Renal cortex interstitium (tissue), 11 donors: ENCODE results near the gene DNAH1. TPM values are rescaled to one million over a fixed set of nuclear protein-coding genes. Genes with fewer than 3 reads are reported as not detected.

ENCODE experiments used
- DNase-seq, 11 donors: peaks; one replicate each; pipeline ENCODE4 v3.0.0-alpha.2; 2013; ENCODE audit warnings: low read depth in 9 of 11, low spot score in 4 of 11; ENCODE audit errors: extremely low read depth in 1 of 11
- polyA plus RNA-seq, 3 donors: library from polyadenylated mRNA; unstranded; fragments of 120-200 nt; gene quantifications; one replicate each; pipeline ENCODE4 v1.2.1, GENCODE V29; 2013; ENCODE audit not compliant: insufficient read length in 3 of 3

DNAH1 gene
- polyA plus RNA-seq, 3 donors: 10.0 to 13.9 (median 10.3) TPM

DNA sequence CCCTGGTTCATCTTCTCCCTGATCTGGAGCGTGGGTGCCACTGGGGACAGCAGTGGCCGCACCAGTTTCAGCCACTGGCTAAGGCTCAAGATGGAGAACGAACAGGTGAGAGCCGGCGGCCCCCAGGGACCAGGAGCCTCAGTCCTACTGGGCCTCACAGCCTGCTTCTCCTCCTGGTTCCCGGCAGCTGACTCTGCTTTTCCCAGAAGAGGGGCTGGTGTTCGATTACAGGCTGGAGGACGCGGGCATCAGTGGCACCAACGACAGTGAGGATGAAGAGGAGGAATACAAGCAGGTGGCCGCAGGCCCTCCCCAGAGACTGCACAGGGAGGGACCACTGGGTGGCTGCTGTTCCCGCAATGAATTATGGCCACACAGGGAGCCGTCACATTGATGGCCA, 54.4 kb downstream of the DNAH1 start:
- no peak for DNase-seq

DNA sequence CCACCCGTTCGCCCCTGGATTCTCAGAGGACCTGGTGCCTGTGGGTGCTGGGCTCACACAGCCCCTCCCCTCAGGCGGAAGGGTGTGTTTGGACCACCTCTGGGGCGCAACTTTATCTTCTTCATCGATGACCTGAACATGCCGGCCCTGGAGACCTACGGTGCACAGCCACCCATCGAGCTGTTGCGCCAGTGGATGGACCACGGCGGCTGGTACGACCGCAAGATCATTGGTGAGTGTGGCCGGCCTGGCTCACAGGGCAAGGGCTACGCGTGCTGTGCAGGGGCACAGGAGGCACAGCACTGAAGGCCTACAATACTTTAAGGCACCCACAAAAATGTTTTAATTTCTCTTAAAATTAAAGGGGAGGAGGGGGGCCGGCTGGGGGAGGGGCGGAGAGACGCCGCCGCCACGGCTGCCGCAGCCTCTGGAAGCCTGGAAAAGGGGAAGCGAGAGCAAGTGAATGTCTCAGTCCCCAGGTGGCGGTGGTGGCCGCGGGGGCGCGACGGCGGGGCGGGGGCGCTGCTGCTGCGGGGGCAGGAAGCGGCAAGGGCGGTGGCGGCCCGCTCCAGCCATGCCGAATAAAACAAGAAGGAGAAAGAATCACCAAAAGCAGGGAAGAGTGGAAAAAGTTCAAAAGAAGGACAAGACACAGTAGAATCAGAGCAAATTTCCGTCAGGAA, 56.8 kb downstream of the DNAH1 start:
- no peak for DNase-seq

DNA sequence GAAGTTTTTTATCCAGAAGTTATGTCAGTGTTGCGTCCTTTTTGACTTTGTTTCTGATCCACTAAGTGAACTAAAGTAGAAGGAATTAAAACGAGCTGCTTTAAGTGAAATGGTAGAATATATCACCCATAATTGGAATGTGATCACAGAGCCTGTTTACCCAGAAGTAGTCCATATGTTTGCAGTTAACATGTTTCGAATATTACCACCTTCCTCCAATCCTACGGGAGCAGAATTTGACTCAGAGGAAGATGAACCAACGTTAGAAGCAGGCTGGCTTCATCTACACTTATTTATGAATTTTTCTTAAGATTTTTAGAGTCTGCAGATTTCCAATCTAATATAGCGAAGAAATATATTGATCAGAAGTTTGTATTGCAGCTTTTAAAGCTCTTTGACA, 57.6 kb downstream of the DNAH1 start:
- DNase-seq: no peak

DNA sequence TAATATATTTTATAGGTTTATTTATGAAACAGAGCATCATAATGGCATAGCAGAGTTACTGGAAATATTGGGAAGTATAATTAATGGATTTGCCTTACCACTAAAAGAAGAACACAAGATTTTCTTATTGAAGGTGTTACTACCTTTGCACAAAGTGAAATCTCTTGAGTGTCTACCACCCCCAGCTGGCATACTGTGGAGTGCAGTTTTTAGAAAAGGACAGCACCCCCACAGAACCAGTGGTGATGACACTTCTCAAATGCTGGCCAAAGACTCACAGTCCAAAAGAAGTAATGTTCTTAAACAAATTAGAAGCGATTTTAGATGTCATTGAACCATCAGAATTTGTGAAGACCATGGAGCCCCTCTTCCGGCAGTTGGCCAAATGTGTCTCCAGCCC, 58.1 kb downstream of the DNAH1 start:
- DNase-seq: no peak

DNA sequence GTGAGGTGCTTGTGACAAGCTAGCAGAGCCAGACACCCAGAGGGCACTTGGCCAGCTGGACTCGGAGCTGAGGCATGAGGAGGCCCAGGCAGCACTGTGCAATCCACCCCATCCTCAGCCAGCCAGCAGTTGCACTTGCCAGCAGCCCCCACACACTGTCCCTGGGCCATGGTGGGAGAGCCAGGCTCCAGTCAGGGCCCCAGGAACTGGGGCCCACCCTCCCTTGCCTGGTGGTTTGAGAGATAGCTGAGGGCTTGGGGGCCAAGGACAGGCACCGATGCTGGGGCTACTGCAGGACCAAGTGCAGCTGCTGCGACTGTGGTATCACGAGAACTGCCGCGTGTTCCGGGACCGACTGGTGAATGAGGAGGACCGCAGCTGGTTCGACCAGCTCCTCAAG, 63.5 kb downstream of the DNAH1 start:
- DNase-seq: no peak

DNA sequence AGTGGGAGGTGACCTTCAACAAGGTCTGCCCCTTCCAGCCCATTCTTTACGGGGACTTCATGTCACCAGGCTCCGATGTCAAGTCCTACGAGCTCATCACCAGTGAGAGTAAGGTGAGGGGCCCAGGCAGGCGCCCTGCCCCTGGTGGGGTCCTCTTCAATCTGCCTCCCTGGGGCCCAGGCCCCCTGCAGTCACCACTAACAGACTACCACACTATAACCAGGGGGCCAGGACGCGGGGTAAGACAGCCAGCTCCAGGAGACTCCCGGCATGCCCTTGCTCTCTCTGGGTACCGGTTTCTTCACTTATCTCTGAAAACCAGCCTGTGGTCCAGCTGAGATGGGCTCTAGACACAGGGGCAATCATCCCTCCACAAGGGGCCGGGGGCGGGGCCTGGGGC, 63.9 kb downstream of the DNAH1 start:
- no peak for DNase-seq

DNA sequence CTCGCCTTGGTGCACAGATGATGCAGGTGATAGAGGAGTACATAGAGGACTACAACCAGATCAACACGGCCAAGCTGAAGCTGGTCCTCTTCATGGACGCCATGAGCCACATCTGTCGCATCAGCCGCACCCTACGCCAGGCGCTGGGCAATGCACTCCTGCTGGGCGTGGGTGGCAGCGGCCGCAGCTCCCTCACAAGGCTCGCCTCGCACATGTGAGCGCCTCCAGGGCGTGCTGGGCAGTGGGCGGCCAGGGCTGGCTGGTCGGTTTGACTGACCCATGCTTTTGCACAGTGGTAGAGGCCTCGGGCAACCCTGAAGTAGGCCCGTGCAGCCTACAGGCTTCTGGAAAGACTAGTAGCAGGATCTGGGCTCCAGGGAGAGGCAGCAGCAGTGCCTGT, 65.5 kb downstream of the DNAH1 start:
- no peak for DNase-seq

DNA sequence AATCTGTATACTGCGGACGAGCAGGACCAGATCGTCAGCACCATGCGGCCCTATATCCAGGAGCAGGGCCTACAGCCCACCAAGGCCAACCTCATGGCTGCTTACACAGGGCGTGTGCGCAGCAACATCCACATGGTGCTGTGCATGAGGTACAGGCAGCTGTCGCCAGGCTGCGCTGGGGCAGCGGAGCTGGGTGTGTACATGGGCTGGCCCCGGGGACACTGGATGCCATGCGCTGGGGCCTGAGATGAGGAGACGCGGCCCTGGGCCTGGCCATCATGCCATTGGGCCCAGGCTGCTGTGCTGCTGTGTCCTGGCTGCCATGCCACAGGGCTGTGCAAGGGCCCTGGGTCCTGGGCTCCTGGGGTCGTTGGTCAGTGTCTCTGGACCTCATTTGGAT, 67.3 kb downstream of the DNAH1 start:
- DNase-seq: no peak

DNA sequence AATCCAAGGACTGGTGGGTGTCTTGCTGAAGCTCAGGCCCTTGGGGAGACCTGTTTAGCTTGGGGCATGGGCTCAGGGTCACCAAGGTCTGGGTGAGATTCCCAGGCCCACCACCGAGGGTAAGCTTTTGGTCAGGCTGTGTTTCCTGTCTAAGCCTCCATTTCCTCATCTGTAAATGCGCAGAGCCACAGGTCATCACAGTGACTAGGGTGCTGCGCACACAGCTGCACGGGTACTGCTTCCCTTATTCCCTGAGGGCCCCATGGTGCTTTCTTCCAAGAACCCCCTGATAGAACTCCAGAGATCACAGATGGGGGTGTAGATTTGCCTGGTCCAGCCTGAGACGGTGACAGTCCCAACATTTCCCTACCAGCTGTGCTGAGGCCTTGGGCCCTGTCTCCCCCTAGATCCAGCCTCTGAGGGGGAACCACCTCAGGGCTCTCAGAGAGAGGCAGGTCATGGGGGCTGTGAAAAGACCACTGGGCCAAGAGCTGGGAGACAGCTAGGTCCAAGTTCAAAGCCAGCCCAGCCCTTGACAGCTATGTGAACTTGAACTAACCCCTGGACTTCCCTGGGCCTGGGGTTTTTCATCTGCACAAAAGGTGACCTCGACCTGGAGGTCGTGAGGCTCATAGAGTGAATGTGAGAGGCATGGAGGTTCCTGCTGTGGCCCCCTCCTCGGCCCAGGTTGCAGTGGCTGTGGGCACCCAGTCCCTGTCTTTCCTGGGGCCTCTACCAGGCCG, 68.1 kb downstream of the DNAH1 start:
- no peak for DNase-seq

DNA sequence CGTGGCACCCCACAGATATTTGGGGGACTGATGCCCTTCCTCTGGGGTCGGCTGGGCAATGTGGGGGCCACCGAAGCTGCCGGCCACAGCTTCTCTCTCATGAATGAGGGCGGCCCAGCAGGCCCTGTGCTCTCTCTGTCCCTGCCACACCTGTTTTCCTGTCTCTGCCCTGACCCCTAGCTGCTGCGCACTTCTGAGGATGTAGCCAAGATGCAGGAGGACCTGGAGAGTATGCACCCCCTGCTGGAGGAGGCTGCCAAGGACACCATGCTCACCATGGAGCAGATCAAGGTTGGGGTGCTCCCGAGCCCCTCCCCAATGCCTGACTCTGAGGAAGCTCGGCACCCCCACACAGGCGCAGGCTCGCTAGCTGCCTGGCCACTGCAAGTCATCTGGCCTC, 69.0 kb downstream of the DNAH1 start:
- DNase-seq: peak in 4 of 11 donors; percentile 18 to 44 (median 38)

DNA sequence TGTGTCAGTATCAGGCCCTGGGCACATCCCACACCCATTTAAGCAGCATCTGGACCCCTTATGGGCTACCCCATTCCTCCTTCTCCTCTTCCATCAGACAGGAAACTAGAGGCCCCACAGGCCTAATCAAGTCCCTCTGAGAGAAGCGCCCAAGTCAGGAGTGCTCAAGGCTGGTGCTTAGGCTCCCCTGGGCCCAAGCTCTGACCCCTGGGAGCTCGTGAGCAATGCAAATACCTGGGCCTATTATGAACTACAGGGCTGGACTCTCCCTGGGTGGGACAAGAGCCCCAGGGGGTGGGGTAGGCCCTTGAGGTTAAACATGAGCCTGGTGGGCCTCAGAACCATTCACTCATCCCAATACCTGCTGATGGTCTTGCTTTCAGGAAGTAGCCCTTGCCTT, 71.4 kb downstream of the DNAH1 start:
- DNase-seq: no peak

DNA sequence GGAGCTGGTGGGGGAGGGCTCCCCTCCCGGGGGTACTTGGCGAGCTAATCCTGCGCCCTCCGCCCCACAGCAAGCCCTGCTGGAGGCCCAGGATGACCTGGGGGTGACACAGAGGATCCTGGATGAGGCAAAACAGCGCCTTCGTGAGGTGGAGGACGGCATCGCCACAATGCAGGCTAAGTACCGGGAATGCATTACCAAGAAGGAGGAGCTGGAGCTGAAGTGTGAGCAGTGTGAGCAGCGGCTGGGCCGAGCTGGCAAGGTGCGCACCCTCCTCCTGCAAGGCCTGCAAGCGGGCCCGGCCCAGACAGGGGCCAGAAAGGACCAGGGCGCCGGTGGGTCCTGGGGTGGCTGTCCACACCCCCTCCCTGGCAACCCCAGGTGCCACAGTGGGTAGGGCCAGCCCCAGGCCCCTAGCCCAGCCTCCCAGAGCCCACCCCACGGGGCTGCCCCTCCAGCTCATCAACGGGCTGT, 72.3 kb downstream of the DNAH1 start:
- DNase-seq: no peak

DNA sequence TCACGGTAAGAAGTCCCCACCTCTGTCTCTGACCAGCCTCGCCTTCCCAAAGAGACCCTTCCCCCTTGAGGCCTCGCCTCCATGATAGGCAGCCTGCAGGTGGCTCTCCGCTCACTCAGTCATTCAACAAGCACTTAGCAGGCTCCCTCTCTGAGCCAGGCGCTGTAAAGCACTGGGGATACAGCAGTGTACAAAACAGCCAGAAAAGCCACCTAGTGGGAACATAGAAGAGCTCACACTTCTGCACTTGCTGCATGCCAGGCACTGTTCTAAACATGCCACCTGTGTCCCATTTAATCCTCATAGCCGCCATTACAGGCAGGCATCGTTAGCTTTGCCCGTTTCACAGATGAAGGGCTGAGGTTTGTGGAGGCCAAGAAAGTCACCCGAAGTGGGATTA, 72.8 kb downstream of the DNAH1 start:
- DNase-seq: no peak

DNA sequence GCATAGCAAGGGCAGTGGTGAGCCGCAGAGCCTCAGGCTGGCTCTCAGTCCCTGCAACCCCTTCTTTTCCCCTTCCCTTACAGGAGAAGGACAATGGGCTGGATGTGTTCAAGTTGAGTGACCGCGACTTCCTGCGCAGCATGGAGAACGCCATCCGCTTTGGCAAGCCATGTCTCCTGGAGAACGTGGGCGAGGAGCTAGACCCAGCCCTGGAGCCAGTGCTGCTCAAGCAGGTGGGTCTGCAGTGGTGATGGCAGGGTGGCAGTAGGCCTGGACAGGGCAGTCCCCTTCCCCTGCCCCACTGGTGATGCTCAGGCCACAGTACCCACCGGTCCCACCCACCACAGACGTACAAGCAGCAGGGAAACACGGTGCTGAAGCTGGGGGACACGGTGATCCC, 75.0 kb downstream of the DNAH1 start:
- no peak for DNase-seq

DNA sequence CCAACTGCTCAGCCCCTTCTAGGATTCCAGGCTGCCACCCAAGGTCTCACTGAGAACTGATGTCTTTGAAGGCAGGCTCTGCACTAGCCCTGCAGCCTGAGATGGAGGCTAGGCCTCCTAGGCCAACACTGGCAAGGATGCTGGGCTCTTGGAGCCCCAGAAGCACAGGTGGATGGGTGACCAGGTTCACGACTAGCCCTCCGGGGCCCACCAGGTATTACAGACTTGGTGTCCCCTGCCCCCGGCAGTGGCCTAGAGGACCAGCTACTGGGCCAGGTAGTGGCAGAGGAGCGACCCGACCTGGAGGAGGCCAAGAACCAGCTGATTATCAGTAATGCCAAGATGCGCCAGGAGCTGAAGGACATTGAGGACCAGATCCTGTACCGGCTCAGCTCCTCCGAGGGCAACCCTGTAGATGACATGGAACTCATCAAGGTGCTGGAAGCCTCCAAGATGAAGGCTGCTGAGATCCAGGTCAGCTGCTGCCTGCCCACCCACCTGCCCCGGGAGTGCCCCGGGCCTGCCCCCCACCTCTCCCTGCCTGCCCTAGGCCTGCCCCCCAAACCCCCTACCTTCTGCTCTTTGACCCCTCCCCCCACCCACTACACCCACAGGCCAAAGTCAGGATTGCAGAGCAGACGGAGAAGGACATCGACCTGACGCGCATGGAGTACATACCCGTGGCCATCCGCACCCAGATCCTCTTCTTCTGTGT, 76.3 kb downstream of the DNAH1 start:
- DNase-seq: no peak

DNA sequence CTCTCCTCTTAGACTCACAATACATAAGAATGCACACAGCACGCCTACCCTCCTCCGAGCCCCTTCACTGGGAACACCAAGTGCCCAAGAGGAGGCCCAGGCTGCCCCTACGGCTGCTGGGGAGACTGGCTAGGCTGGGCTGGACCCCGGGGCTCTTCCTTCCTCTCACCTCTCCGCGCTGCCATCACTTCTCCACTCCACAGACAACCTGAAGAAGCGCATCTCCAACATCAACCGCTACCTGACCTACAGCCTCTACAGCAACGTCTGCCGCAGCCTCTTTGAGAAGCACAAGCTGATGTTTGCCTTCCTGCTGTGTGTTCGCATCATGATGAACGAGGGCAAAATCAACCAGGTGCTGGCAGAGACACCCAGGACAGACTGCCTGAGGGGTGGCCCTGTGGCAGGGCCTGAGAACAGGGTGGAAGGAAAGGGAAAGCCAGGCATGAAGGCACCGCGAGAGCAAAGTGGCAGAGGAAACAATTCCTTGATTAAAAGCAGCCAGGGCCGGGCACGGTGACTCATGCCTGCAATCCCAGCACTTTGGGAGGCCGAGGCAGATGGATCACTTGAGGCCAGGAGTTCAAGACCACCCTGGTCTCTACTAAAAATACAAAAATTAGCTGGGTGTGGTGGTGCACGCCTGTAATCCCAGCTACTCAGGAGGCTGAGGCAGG, 77.2 kb downstream of the DNAH1 start:
- no peak for DNase-seq

DNA sequence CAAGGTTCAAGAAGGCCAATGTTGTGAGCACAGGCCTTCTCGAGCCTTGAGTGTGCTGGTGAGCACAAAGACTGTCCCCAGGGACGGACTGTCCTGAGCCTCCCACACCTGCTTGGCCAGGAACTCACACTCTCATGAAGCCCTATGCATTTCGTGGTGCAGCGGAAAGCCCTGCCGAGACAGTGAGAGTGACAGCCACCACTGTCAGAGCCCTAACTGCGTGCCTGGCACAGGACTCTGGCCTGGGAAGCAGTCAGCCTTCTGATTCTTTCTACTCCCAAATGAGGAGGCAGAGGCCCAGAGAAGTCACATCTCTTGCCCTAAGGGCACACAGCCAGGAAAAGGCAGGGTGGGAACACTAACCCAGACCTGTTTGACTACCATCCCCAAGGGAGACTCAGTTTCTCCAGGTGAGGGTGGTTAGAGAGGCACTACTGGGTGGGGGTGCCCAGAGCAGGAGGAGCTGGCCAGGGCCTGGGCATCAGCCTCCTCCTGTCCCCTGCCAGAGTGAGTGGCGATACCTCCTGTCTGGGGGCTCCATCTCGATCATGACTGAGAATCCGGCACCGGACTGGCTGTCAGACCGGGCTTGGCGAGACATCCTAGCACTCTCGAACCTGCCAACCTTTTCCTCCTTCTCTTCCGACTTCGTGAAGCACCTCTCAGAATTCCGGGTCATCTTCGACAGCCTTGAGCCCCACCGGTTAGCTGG, 78.0 kb downstream of the DNAH1 start:
- DNase-seq: no peak

DNA sequence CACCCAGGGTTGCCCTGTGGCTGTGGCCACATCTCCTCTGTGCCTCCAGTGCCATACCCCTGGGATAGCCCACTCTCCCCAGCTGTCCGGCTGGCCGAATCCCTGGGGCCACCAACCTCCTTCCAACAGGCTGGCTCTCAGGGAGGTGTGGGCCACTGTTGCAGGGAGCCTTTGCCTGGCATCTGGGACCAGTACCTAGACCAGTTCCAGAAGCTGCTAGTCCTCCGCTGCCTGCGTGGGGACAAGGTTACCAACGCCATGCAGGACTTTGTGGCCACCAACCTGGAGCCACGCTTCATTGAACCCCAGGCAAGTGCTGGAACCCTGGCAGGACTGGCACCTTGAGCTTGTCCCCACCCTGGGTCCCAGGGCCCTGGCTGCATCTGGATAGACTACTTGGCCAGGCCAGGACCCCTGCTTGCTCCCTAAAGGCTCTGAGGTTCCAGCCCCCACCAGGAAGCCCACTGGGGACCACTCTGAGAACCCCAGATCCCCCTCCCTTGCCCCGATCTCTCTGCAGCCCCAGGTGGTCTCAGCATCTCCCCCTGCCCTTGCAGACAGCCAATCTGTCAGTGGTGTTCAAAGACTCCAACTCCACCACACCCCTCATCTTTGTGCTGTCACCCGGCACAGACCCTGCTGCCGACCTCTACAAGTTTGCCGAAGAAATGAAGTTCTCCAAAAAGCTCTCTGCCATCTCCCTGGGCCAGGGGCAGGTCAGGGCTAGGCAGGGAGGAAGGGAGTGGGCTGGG, 78.8 kb downstream of the DNAH1 start:
- DNase-seq: no peak
